Embryonic facial prominence (tissue), 1 donor: ENCODE measurements around the gene EYS.
"Not testable (repeated sequence)": the region's sequence is repeated elsewhere in the genome, so short reads cannot be mapped to it uniquely, and the experiment has no call there.

Source experiments
- DNase-seq: peaks from one replicate; pipeline ENCODE4 v3.0.0-alpha.2; 2016; ENCODE audit errors: extremely low spot score

Gene EYS

GRCh38 chr6:63821442-63821841 is 1885.6 kb downstream of the EYS start:
- no peak for DNase-seq

DNA sequence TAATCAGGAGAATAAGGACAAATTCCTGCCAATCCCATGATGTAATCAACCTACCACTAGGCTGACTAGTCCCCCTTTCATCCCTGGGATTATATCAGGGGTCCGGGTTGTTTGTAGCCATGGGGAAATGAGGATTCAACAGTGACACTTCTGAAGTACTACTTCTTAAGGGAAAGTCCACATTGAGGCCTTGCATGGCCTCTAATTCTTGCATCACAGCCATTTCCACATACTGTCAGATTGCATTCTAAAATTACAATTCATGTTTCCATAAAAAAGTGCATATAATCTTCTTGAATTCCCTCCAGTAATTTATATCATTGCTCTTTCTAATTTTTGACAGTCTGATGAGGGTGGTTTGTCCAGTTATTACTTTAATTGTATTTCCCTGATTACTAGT is 1887.2 kb downstream of the EYS start:
- DNase-seq, result no peak

- no peak for DNase-seq
These were observed 1889.5 kb downstream of the EYS start for GRCh38 chr6:63817492-63818050.

DNA sequence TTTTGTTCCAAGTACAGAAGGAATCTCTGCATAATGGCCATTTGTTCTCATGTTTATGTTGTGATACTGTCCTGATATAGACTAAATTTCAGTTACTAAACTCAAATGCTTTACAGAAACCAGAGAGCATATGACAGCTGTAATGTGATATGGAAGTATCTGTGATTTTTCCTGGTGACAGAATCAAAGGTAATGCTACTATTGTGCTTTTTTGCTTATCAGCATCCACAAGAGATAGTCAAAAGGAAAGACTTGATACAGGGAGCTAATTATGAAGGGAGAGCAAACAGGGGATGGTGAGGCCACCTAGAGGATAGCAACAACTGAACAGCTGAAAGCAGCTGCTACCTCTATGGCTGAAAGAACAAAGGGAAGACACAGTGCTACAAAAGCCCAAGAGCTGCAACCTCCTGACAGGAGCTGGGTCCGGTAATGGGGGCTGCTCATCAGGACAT is 1890.0 kb downstream of the EYS start:
- DNase-seq, result no peak

GRCh38 chr6:63816401-63816981 is 1890.5 kb downstream of the EYS start:
- no peak for DNase-seq

- DNase-seq, result no peak
These were observed 1892.6 kb downstream of the EYS start for GRCh38 chr6:63814459-63814858.

DNA sequence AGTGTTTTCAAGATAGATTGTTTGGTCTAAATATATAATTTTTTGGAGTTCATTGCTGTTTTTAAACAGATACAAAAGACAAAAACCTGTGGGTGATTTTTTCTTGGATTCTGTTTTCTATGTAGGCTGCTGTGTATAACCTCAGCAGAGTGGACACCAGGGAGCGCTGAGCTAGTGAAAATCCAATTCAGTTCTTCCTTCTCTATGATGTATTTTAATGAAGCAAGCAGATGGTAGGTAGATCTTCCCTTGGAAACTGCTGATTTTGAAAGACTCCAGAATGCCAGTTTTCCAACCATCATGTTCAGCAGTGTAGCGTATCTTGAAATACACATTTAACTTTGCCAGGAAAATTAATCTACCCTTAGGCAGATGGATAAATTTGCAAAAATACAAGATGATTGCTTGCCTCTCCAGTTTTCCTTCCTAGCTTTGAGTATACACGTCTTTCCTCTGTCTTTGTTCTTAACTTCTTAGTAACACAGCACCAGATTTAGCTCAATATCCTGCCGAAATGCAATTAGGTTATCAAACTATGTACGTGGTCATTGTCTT is 1893.4 kb downstream of the EYS start:
- no peak for DNase-seq

DNA sequence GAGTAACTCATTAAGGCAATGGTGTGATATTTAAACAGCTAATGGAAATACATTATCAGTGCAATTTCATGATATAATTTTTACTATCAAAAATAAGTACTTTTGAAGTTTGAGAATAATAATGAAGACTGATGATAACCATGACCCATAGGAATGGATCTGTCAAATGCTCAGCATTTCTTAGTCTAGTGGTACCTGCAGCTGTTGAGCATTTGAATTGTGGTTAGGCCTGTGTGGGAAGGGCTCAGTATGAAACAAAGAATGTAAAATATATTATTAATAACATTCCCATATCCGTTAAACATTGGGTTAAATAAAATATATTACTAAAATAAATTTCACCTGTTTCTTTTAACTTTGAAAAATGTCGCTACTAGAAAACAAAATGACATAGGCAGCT is 1898.5 kb downstream of the EYS start:
- no peak for DNase-seq

DNA sequence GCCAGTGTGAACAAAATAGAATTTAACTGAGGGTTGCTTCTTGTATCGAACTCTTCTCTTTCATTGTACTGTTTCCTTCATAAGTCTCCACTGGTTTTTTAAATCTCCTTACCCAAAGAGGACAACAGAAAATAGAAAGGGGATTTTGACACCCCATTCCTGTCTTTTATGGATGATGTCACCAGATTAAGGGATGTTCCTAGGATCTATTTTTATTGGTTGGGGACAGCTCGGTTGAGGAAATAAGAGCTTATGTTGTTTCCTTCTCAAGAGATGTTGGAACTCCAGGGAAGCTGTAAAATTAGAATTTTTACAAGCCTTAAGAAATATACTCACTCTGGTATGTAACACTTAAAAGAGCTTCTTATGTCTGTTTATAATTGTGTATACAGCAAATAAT is 1900.0 kb downstream of the EYS start:
- no peak for DNase-seq

DNA sequence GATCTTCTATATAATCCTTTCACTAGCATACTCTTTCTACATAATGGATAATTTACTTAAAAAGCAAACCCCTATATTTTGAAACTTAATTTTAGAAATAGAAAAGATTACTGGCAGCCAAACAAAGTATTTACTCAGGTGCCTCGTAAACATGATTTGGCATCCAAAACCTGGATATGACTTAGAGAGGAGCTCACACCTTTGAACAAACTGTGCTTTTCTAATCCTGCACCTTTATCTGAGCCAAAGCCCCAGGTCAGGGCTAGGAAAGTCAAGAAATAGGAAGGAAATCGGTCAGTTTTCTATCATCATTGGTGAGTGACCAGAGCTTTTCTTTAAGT is 1900.5 kb downstream of the EYS start:
- DNase-seq, result no peak

DNA sequence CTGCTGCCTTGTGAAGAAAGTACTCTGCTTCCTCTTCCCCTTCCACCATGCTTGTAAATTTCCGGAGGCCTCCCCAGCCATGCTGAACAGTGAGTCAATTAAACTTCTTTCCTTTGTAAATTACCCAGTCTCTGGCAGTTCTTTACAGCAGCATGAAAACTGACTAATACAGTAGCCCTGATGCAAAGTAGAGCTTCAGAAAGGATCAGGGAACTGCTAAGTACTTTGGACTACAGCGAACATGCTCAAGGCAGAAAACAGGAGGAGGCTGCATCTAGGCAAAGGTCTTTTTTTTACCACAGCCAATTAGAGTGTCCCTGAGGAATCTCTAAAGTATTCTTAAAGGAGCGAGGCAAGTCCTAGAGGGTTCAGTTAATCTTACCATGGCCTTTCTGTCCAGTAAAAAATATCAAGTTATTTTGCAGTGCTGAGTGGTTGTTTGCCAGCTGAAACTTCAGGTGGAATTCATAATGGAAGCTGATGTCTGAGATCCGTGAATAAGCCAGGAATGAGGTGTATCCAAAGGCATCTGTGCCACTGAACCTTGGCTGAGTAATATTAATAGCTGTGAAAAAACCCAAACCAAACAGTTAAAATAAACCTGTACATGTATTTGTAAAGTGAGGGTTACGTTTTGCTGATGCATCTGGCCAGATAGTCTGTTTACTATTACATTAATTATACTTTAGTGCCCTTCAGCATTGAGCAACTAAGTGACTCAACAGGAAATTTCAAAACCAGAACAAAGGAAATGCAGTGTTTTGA is 1901.0 kb downstream of the EYS start:
- DNase-seq, result no peak

DNA sequence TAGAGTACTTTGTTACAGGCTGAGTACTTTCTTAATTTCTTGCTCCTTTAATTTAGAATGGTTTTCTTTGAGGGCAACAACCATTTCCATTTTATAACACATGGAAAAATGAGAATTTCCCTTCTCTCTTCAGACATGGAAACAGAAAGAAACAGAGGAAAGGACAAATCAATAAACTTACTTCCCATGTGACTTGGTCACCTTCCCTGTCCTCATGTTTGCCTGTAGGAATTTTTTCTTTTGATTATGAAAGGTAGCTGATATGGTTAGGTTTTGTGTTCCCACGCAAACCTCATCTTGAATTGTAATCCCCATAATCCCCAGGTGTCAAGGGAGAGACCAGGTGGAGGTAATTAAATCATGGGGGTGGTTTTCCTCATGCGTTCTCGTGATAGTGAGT is 1901.7 kb downstream of the EYS start:
- no peak for DNase-seq

- DNase-seq, result no peak
These were observed 1902.6 kb downstream of the EYS start for GRCh38 chr6:63804381-63804956.

DNA sequence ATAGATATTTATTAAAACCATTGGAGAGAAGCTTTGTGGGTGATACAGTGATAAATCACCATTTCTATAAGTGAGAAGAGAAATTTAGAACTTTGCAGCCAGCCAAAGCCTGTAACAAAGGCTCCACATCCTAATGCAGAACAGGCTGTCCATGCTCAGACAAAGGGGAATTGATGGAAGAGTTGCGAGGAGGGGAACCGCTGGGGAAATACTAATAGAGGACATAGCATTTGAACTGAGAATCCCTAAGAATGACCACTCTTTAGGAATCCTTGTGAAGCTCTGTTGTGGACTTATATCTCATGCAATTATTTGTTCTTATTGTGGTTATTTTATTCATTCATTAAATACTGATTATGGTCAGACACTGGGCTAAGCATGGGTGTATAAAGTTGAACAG is 1903.7 kb downstream of the EYS start:
- DNase-seq, result no peak

DNA sequence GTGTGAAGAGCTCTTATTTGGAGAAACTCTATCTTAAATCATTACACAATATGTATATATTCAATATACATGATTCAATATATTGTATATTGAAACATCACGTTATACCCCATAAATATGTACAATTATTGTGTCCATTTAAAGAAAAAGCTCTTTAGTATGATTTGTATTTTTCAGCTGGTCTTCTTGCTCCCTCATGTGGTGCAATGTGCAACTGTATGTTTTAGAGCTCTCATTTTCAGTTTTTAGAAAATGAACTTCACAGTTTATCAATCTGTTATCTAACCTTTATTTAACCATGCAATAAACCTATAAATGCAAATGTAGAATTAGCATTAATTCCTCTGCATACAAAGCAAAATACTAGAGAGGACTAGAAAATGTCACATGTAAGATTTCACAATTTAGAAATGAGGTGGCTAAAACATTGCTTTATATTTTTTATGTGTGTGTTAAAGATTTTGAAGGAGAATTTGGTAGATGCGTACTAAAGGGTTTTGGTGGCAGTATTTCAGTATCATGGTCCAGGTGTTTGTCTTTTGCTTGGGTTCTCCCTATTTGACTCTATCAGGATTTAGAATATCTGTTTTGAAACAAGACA is 1904.3 kb downstream of the EYS start:
- DNase-seq, result no peak

- not testable (repeated sequence) for DNase-seq
These were observed 1906.6 kb downstream of the EYS start for GRCh38 chr6:63800386-63800785.

- DNase-seq, result no peak
These were observed 1907.2 kb downstream of the EYS start for GRCh38 chr6:63799813-63800212.

- no peak for DNase-seq
These were observed 1907.7 kb downstream of the EYS start for GRCh38 chr6:63799313-63799712.

- no peak for DNase-seq
These were observed 1908.6 kb downstream of the EYS start for GRCh38 chr6:63798378-63798777.

GRCh38 chr6:63797721-63798120 is 1909.3 kb downstream of the EYS start:
- no peak for DNase-seq

DNA sequence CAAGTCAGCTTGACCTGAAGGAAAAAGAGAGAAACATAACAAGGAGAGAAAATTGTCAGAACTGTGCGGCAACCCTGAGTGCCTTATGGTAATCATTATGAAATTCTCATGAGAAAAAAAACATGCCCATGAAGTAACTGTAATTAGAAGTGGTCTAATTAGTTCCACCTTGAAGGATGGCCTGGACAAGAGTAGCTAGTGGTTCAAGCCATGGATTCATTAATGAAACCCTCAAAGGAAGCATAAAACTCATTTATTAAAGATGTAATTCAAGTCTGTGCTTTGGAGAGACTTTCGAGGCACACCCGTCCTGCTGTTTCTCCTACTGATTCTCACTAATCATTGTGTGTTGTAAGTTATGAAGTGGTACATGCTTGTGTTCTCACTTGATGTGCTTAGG is 1911.2 kb downstream of the EYS start:
- DNase-seq, result no peak

- DNase-seq, result no peak
These were observed 1912.0 kb downstream of the EYS start for GRCh38 chr6:63795006-63795405.
